Uterus (tissue), 2 donors: ENCODE data around the gene RND2.

Source experiments
- CTCF ChIP-seq, 4 experiments: fragments of 200-600 bp in 2 of 4; fragments of 450-650 bp in 2 of 4; sonication (generic) in 2 of 4; IDR thresholded peaks; one replicate each; pipeline ENCODE4 v1.5.1; 2016 to 2019; ENCODE audit warnings: antibody characterized with exemption in 4 of 4, mild to moderate bottlenecking in 2 of 4, moderate library complexity in 1 of 4
- POLR2A ChIP-seq, 2 donors: fragments of 450-650 bp; IDR thresholded peaks; one replicate each; pipeline ENCODE4 v1.6.1; 2016; ENCODE audit warnings: antibody characterized with exemption in 2 of 2, mild to moderate bottlenecking in 1 of 2, moderate library complexity in 1 of 2

GRCh38 chr17:43033948-43034881, 9.2 kb downstream of the RND2 start:
- TF ChIP-seq CTCF (IDR thresholded peaks at IDR 0.05), result no peak
- TF ChIP-seq POLR2A (IDR thresholded peaks at IDR 0.05), result no peak
